GM23338 (cell line): Measurements from ENCODE around the gene IPCEF1. TPM values are rescaled to one million over a fixed set of nuclear protein-coding genes. Genes with fewer than 3 reads are reported as not detected.

Experiments used
- ATAC-seq: fragments of 200-7000 bp; cut with Tn5 transposase; 3 replicates; pipeline ENCODE4 v1.9.1; 2020
- DNase-seq: peaks from one replicate; pipeline ENCODE4 v3.0.0-alpha.2; 2015; ENCODE audit warnings: low spot score
- H2AFZ ChIP-seq: fragments of 200-600 bp; sonication (generic); 2 replicates; pipeline ENCODE4 v1.8.0; 2016; ENCODE audit warnings: antibody characterized with exemption, mild to moderate bottlenecking, moderate library complexity
- H3F3A ChIP-seq: fragments of 200-600 bp; sonication (generic); replicated peaks from 2 replicates; pipeline ENCODE4 v1.8.0; 2017; ENCODE audit warnings: antibody characterized with exemption, mixed run types, low read depth
- H3K27ac ChIP-seq: fragments of 200-600 bp; sonication (generic); 2 replicates; pipeline ENCODE4 v1.6.1; 2016; ENCODE audit warnings: low read depth
- H3K27me3 ChIP-seq: fragments of 200-600 bp; sonication (generic); 2 replicates; pipeline ENCODE4 v1.8.0; 2016; ENCODE audit warnings: mild to moderate bottlenecking, mixed run types, moderate library complexity; ENCODE audit not compliant: insufficient read depth
- H3K36me3 ChIP-seq: fragments of 200-600 bp; sonication (generic); 2 replicates; pipeline ENCODE4 v1.8.0; 2016; ENCODE audit warnings: mild to moderate bottlenecking; ENCODE audit not compliant: insufficient read depth
- H3K4me1 ChIP-seq: fragments of 200-600 bp; sonication (generic); 2 replicates; pipeline ENCODE4 v1.8.0; 2016; ENCODE audit warnings: mild to moderate bottlenecking, moderate library complexity; ENCODE audit not compliant: insufficient read depth
- H3K4me2 ChIP-seq: fragments of 200-600 bp; sonication (generic); 2 replicates; pipeline ENCODE4 v1.7.1; 2017; ENCODE audit warnings: mixed run types
- H3K4me3 ChIP-seq: fragments of 200-600 bp; sonication (generic); 2 replicates; pipeline ENCODE4 v1.6.1; 2016; ENCODE audit warnings: mixed run types
- H3K79me2 ChIP-seq: fragments of 200-600 bp; sonication (generic); replicated peaks from 2 replicates; pipeline ENCODE4 v1.8.0; 2017; ENCODE audit warnings: mild to moderate bottlenecking; ENCODE audit not compliant: insufficient read depth
- H3K9me2 ChIP-seq: fragments of 200-600 bp; sonication (generic); 2 replicates; pipeline ENCODE4 v1.8.0; 2017; ENCODE audit not compliant: insufficient read depth
- H4K20me1 ChIP-seq: fragments of 200-600 bp; sonication (generic); replicated peaks from 2 replicates; pipeline ENCODE4 v1.8.0; 2017; ENCODE audit warnings: mild to moderate bottlenecking; ENCODE audit not compliant: insufficient read depth
- H3K27ac Mint-ChIP-seq: 2 replicates; pipeline ENCODE4 v1.8.0; 2020; ENCODE audit warnings: inconsistent platforms, mild to moderate bottlenecking, moderate library complexity, mixed read lengths
- H3K27me3 Mint-ChIP-seq: 3 replicates; pipeline ENCODE4 v1.8.0; 2022; ENCODE audit warnings: low read depth, mild to moderate bottlenecking, moderate library complexity, mixed read lengths, inconsistent platforms; ENCODE audit not compliant: insufficient read depth, poor library complexity
- H3K36me3 Mint-ChIP-seq: 3 replicates; pipeline ENCODE4 v1.8.0; 2021; ENCODE audit warnings: low read depth, mild to moderate bottlenecking, inconsistent platforms, moderate library complexity, mixed read lengths
- H3K4me1 Mint-ChIP-seq: 3 replicates; pipeline ENCODE4 v1.8.0; 2020; ENCODE audit warnings: mild to moderate bottlenecking, inconsistent platforms, mixed read lengths
- H3K4me3 Mint-ChIP-seq: 3 replicates; pipeline ENCODE4 v1.8.0; 2021; ENCODE audit warnings: moderate library complexity, mild to moderate bottlenecking, inconsistent platforms, mixed read lengths
- H3K9me3 Mint-ChIP-seq: 3 replicates; pipeline ENCODE4 v1.8.0; 2020; ENCODE audit warnings: moderate library complexity, mild to moderate bottlenecking, inconsistent platforms, mixed read lengths
- CTCF ChIP-seq, 2 experiments: fragments of 200-600 bp in 1 of 2; sonication (generic) in 1 of 2; conservative IDR thresholded peaks; 2 replicates each; pipeline versions ENCODE4 v1.5.1 to v1.6.1; 2016 to 2017; ENCODE audit warnings: antibody characterized with exemption in 2 of 2, low read depth in 2 of 2, mild to moderate bottlenecking in 2 of 2, moderate library complexity in 1 of 2
- ETS1 ChIP-seq: IDR thresholded peaks from 2 replicates; pipeline ENCODE4 v1.6.1; 2016; ENCODE audit warnings: antibody characterized with exemption
- EZH2phosphoT487 ChIP-seq: fragments of 200-600 bp; sonication (generic); IDR thresholded peaks from one replicate; pipeline ENCODE4 v1.8.1; 2018; ENCODE audit warnings: antibody characterized with exemption; ENCODE audit not compliant: unreplicated experiment
- JUNB ChIP-seq: IDR thresholded peaks from one replicate; pipeline ENCODE4 v1.6.1; 2016; ENCODE audit warnings: antibody characterized with exemption; ENCODE audit not compliant: unreplicated experiment
- NANOG ChIP-seq: IDR thresholded peaks from 2 replicates; pipeline ENCODE4 v1.6.1; 2016; ENCODE audit warnings: antibody characterized with exemption, borderline replicate concordance
- POLR2AphosphoS5 ChIP-seq: IDR thresholded peaks from 2 replicates; pipeline ENCODE4 v1.6.1; 2016; ENCODE audit warnings: antibody characterized with exemption, low read depth
- REST ChIP-seq: IDR thresholded peaks from one replicate; pipeline ENCODE4 v1.6.1; 2018; ENCODE audit warnings: antibody characterized with exemption; ENCODE audit not compliant: unreplicated experiment
- ZNF114 ChIP-seq: fragments of 250-450 bp; sonication (Bioruptor Pico); IDR thresholded peaks from 2 replicates; pipeline ENCODE4 v1.5.0; 2020; ENCODE audit warnings: mild to moderate bottlenecking, moderate library complexity
- polyA plus RNA-seq: library from polyadenylated mRNA; unstranded; fragments of >200 nt; fragmentation: Nextera tagmentation; extraction: Ambion mirVana; gene quantifications from 2 replicates; pipeline ENCODE4 v1.2.1, GENCODE V29; 2016
- total RNA-seq: library from RNA; depleted of rRNA; stranded (reverse); fragments of >200 nt; shearing (Covaris generic); gene quantifications from 2 replicates; pipeline ENCODE4 v1.2.3, GENCODE V29; 2014
- TF ChIP-seq, protein P1 (sequence below): fragments of 250-450 bp; sonication (Bioruptor Pico); IDR thresholded peaks from 2 replicates; pipeline ENCODE4 v1.5.0; 2020; ENCODE audit warnings: mild to moderate bottlenecking, moderate library complexity

IPCEF1 gene
- total and polyA plus RNA-seq, 2 experiments from 2014 or later: 0.15 to 1.8 TPM

DNA sequence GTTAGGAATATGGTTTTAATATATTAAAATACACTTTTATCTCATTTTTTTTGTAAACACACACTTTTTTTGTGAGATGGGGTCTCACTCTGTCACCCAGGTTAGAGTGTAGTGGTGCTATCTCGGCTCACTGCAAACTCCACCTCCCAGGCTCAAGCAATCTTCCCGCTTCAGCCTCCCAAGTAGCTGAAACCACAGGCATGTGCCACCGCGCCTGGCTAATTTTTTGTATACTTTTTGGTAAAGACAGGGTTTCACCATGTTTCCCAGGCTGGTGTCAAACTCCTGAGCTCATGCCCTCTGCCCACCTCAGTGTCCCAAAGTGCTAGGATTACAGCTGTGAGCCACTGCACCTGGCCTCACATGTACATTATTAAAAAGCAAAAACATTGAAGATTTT lies 10.8 kb downstream of the IPCEF1 start:
- Histone ChIP-seq H3K79me2 (no peaks in the 10 kb centered on the region), H3K4me2 (no peak overlapping the region), H3K36me3 (no peaks in the 10 kb centered on the region), H3K27ac (no peak overlapping the region), H3K27me3 (no peaks in the 10 kb centered on the region), H2AFZ (no peak overlapping the region), H3K9me2 (peaks cover 8% of the 10 kb centered on the region; the same call in 1 of the 2 replicates), H3K4me1 (peaks cover 22% of the 10 kb centered on the region), H3F3A (no peaks in the 10 kb centered on the region), H4K20me1 (no peaks in the 10 kb centered on the region), H3K4me3 (no peak overlapping the region)
- H3K4me1 Mint-ChIP-seq: peaks cover 29% of the 10 kb centered on the region
- no peak overlapping the region for H3K27ac Mint-ChIP-seq
- DNase-seq (no peak), ATAC-seq (no peak)
- TF ChIP-seq POLR2AphosphoS5 (no peak), ETS1 (no peak), REST (no peak), NANOG (no peak), JUNB (no peak), ZNF114 (CRISPR knock-in tag) (no peak), EZH2phosphoT487 (no peak), CTCF (conservative IDR thresholded peaks at IDR 0.05; ENCODE audit: low read depth in 2 of 2) (no peak)
- TF ChIP-seq, protein P1, sequence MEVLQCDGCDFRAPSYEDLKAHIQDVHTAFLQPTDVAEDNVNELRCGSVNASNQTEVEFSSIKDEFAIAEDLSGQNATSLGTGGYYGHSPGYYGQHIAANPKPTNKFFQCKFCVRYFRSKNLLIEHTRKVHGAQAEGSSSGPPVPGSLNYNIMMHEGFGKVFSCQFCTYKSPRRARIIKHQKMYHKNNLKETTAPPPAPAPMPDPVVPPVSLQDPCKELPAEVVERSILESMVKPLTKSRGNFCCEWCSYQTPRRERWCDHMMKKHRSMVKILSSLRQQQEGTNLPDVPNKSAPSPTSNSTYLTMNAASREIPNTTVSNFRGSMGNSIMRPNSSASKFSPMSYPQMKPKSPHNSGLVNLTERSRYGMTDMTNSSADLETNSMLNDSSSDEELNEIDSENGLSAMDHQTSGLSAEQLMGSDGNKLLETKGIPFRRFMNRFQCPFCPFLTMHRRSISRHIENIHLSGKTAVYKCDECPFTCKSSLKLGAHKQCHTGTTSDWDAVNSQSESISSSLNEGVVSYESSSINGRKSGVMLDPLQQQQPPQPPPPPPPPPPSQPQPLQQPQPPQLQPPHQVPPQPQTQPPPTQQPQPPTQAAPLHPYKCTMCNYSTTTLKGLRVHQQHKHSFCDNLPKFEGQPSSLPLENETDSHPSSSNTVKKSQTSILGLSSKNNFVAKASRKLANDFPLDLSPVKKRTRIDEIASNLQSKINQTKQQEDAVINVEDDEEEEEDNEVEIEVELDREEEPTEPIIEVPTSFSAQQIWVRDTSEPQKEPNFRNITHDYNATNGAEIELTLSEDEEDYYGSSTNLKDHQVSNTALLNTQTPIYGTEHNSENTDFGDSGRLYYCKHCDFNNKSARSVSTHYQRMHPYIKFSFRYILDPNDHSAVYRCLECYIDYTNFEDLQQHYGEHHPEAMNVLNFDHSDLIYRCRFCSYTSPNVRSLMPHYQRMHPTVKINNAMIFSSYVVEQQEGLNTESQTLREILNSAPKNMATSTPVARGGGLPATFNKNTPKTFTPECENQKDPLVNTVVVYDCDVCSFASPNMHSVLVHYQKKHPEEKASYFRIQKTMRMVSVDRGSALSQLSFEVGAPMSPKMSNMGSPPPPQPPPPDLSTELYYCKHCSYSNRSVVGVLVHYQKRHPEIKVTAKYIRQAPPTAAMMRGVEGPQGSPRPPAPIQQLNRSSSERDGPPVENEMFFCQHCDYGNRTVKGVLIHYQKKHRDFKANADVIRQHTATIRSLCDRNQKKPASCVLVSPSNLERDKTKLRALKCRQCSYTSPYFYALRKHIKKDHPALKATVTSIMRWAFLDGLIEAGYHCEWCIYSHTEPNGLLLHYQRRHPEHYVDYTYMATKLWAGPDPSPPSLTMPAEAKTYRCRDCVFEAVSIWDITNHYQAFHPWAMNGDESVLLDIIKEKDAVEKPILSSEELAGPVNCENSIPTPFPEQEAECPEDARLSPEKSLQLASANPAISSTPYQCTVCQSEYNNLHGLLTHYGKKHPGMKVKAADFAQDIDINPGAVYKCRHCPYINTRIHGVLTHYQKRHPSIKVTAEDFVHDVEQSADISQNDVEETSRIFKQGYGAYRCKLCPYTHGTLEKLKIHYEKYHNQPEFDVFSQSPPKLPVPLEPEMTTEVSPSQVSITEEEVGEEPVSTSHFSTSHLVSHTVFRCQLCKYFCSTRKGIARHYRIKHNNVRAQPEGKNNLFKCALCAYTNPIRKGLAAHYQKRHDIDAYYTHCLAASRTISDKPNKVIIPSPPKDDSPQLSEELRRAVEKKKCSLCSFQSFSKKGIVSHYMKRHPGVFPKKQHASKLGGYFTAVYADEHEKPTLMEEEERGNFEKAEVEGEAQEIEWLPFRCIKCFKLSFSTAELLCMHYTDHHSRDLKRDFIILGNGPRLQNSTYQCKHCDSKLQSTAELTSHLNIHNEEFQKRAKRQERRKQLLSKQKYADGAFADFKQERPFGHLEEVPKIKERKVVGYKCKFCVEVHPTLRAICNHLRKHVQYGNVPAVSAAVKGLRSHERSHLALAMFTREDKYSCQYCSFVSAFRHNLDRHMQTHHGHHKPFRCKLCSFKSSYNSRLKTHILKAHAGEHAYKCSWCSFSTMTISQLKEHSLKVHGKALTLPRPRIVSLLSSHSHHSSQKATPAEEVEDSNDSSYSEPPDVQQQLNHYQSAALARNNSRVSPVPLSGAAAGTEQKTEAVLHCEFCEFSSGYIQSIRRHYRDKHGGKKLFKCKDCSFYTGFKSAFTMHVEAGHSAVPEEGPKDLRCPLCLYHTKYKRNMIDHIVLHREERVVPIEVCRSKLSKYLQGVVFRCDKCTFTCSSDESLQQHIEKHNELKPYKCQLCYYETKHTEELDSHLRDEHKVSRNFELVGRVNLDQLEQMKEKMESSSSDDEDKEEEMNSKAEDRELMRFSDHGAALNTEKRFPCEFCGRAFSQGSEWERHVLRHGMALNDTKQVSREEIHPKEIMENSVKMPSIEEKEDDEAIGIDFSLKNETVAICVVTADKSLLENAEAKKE (CRISPR knock-in tag): no peak
- peaks cover 10% of the 10 kb centered on the region; the same call in 2 of the 3 replicates for H3K9me3 Mint-ChIP-seq
- no peak overlapping the region for H3K4me3 Mint-ChIP-seq
- H3K27me3 Mint-ChIP-seq: peaks cover 1% of the 10 kb centered on the region
- H3K36me3 Mint-ChIP-seq: no peaks in the 10 kb centered on the region; the same call in 2 of the 3 replicates
